Activated CD4-positive, CD25-positive, alpha-beta regulatory T cell (primary cell): Measurements from ENCODE around the gene SPATC1L.
"Not testable (repeated sequence)": the region's sequence is repeated elsewhere in the genome, so short reads cannot be mapped to it uniquely, and the experiment has no call there.

ENCODE experiments used
- DNase-seq, 4 experiments: peaks; one replicate each; lab custom pipeline; 2025; lab: John Stamatoyannopoulos, UW

Gene SPATC1L

GRCh38 chr21:46183910-46184624 is at the start of gene SPATC1L:
Gene SPATC1L, minus strand, starts transcription at chr21:46184459. Its CDS starts 1,643 bp downstream, at chr21:46182816.
- DNase-seq, result no peak

DNA sequence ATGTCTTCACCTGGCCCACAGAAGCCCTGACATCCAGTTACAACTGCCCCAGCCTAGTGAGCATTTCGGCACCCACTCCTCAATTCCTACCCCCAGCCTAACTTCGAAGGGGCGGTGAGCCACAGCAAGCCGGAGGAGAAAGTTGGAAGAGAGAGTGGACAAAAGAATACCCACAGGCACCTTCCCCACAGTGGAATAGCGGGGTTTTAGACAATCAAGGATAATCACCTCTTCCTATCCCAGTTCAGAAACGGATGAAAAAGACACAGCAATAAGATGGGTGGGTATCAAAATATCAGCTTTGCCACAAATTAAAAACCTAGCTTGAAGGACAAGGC is 45.6 kb upstream of the SPATC1L start:
- no peak for DNase-seq

- peak in 1 of 4 experiments; percentile 84 for DNase-seq
Measured at GRCh38 chr21:46229133-46229922, 45.1 kb upstream of the SPATC1L start.

DNA sequence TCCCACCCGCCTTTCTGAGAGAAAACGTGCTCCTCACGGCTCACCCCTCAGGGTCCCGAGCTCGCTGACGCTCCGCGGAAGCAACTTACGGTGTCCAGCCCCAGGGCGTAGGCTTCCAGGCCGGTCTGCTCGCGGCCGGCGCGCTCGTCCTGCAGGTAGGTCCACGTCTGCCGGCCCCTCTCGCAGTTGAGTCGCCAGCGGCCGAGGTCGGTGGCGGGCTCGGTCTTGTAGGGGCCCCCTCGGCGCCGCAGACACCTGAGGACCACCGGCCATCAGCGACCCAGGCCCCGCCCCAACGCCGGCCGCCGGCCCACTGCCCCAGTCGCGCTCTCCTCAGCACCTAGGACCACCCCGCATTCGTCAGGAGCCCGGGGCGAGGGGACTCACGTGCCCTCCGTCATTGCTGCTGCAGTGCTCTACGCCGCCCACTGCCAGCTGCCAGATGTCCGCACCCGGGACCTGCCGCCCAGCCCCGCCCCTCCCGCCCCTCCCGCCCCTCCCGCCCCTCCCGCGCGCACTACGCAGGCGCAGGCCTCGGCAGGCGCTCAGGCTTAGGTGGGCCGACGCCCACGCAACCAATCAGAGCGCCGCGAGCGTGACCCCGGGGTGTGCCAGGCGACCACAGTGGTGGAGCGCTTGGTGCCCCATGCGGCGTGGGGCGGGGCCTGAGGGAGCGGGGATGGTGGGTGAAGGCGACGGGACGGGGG is 44.2 kb upstream of the SPATC1L start, which contains the start of gene LSS:
LSS (minus strand) TSS at position 430 of the 707 bp plus-strand sequence; CDS start at position 401, 29 bp downstream.
- peak; percentile 94 to 99 (median 97) for DNase-seq

DNA sequence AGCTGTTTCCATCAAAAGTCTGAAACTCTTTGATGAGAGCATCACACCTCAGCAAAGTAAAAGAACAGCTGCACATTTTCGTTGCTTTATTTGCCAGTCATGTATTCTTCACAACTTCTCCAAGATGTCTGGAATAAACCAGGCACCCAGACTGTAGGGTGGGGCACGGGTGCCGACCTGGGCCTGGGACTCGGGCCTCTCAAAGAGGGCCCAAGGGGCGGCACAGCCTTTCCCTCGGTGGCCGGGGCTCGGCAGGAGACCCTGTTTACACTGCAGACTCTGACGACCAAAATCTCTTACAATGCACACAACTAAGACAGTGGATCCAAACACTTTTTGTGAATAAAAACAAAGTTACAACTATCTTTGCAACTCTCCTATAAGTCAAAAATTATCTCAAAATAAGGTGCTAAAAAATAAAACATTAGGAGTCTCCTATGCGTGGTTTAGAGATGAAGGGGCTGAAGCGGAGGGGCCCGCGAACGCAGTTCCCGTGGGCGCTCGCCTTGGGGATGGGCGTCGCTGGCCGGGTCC is 43.6 kb upstream of the SPATC1L start:
- DNase-seq, result no peak

DNA sequence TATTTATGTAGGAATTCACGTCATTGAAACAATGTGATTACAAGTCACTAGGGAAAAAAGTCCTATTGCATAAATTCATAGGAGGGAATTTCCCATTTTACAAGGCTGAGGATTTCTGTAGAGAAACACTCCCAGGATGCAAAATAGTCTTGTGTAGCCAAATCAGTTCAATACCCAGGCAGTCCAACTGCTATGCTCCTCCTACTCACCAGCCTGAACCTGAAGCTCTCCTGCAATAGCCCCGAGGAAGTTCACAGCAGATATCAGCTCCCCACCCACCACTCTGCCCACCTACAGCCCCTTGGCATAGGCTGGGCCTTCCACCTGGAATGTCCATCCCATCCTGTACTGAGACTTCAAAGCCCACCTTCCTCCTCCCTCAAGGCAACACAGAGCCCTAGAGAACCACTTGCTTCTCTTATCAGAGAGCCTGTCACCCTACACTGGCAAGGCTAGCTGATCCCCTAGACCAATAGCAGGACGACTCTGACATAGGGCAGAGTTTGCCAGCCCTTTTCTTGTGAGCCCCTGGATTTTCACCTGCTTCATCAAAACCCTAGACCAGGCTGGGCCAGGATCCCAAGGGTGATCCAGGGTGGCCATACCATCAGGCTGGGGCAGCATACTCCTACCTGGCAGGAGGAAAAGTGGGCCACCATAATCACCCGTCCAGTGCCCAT is 42.8 kb upstream of the SPATC1L start:
- DNase-seq, result no peak

DNA sequence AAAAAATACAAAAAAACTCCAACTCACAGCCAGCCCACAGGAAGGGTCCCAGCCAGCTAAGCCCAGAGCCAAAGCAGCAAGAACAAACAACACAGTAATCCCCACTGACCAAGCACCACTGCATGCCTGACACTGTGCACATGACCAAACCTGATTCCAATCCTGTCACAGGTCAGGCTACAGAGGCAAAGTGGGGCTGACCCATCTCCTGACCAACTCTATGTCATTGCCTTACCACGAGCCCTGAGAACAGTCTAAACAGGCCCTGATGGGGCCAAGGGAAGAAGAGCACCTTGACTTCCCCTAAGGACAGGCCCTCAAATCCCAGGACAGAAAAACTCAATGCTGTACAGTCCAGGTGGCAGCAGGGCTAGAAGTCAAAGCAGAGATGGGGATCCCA is 41.9 kb upstream of the SPATC1L start:
- no peak for DNase-seq

- DNase-seq, result not testable (repeated sequence)
Measured at GRCh38 chr21:46223661-46224060, 39.4 kb upstream of the SPATC1L start.

DNA sequence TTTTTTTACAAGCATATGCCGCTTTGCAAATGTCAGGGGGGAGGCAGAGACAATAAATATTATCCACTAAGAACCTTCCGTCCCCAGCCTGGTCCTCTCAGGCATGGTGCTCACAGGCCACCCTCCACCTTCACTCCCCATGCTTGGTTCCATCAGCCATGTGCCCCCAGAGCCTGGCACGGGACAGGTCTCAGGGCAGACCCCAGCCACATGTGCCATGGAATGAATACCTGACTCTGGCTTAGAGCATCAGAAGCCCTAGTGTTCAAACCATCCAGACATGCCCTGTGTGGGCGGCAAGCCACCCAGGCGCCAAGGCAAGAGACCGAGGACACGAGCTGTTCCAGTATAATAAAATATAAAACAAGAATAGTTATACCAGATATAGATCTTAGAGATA is 39.0 kb upstream of the SPATC1L start:
- DNase-seq, result no peak

GRCh38 chr21:46222436-46223116 is 38.3 kb upstream of the SPATC1L start:
- DNase-seq, result no peak

DNA sequence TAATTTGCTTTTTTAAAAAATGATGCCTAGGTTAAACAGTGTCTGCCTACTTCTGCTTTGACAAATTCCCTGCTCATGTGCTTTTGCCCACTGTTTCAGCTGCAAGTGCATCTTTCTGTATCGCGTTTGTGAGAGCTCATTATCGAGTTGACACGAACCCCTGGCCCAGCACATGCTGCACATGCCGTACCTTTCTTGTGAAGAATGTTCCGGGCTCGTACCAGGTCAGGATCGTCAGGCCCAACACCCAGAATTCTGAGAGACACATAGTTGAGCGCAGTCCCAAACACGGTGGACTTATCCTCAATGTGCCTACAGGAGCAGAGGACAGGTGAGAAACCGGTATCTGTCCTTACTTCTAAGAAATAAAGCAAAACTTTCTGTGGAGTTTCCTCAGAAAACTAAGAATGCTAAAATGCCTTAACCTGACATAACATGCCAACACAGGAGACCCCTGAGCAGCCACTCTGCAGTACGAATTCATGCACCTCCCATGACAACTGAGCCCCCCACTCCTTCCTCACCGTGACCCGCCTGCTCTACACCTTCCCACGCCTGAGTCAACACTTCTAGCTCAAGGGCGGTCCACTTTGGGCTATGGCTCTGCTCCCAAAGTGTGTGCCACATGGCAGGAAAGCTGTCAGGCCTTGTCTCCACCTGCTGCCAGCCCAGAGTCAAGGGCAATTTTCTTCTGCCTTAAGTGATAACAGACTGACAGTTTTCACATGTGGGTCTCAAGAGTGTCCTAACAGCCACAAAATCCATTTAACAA is 37.6 kb upstream of the SPATC1L start:
- DNase-seq, result no peak

- no peak for DNase-seq
Measured at GRCh38 chr21:46220847-46221246, 36.6 kb upstream of the SPATC1L start.

- DNase-seq, result no peak
Measured at GRCh38 chr21:46220275-46220810, 36.1 kb upstream of the SPATC1L start.

GRCh38 chr21:46219591-46220239 is 35.5 kb upstream of the SPATC1L start:
- no peak for DNase-seq

DNA sequence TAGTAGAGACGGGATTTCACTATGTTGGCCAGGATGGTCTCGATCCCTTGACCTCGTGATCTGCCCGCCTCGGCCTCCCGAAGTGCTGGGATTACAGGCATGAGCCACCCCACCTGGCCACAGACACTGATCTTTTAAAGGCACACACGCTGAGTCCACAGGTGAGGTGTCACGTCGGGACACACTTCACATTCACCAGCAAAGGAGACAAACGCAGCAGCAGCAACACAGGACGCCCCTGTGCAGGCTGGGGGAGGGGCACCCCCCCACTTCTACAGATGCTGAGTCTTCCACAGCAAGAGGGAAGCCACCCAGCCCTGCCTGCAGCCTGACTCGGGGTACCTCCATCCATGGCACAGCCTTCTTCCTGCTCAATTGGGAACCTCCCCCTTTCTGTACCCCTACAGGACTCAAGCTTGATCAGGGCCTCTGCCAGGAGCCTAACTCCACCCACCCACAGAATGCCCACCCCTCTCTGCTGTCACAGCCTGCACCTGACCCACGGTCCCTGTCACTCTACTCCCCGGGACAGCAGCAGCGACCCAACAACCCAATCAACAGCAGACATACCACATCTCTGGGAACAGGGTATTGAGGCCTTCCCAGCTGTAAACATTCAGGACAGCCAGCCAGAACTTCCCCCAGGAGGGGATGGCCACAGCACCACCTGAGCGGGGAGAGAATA is 34.8 kb upstream of the SPATC1L start:
- no peak for DNase-seq

- no peak for DNase-seq
Measured at GRCh38 chr21:46217511-46218196, 33.4 kb upstream of the SPATC1L start.

DNA sequence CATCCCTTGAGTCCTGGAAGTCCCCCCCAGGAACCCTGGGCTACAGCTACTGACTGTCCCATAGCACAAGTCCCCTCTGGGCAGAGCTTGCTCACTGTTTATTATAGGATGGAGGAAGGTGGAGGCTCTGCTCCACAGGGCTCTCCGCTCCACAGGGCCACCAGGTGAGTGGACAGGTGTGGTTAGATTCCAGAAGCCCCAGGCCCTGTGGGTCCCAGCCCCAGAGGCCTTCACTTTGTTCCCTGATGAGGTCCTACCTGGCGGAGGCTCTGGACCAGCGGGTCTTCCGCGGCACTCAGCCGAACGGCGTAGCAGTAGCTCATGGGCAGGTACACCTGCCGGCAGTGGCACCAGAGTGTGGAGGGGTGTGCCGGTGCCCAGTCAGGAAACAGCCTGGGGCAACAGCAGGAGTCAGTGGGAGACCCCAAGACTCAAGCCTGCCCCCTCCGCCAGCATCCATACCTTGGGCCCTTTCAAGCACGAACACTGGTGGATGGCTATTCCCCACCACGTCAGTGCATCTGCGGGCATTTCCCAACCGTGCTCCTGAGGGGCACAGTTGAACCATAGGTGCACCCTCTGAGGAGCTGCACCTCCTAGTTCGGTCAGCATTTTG is 32.0 kb upstream of the SPATC1L start:
- DNase-seq, result no peak
